ENCODE results near the gene CPS1.
A peak's percentile ranks its signal among the peaks of the same experiment; 100 is the strongest.

Gene CPS1

GRCh38 chr2:210673117-210673516, 116.7 kb downstream of the CPS1 start:
- TF ChIP-seq EGR2 (tag by site-specific recombination; IDR thresholded peaks at IDR 0.05; ENCODE audit: low read depth), result no peak
- TF ChIP-seq PATZ1 (tag by site-specific recombination; IDR thresholded peaks at IDR 0.05), result no peak
- no peak for TF ChIP-seq ZBTB20 (tag by site-specific recombination; IDR thresholded peaks at IDR 0.05)
- no peak for TF ChIP-seq ZNF433 (tag by site-specific recombination; IDR thresholded peaks at IDR 0.05; ENCODE audit: low read depth)
- TF ChIP-seq ZNF211 (tag by site-specific recombination; IDR thresholded peaks at IDR 0.05; ENCODE audit: low read depth), result no peak
- no peak for TF ChIP-seq ZNF677 (tag by site-specific recombination; IDR thresholded peaks at IDR 0.05)
- no peak for TF ChIP-seq HOXC10 (CRISPR knock-in tag; IDR thresholded peaks at IDR 0.05)
- no peak for TF ChIP-seq ATF2 (tag by site-specific recombination; IDR thresholded peaks at IDR 0.05; ENCODE audit: low read depth)
- no peak for TF ChIP-seq HOXA7 (CRISPR knock-in tag; IDR thresholded peaks at IDR 0.05; ENCODE audit: borderline replicate concordance)
- TF ChIP-seq ZNF26 (tag by site-specific recombination; IDR thresholded peaks at IDR 0.05), result no peak
- no peak for TF ChIP-seq HIC1 (tag by site-specific recombination; IDR thresholded peaks at IDR 0.05)
- no peak for TF ChIP-seq ZNF48 (tag by site-specific recombination; IDR thresholded peaks at IDR 0.05)
- POLR2A ChIA-PET, result no interaction called here
- Histone ChIP-seq H3K27ac (ENCODE audit: extremely low read depth, low read depth, low read length) (no peak overlapping the region), H3K36me3 (ENCODE audit: control insufficient read depth in 2 of 2, insufficient read depth in 1 of 2, low read length in 2 of 2) (no peaks in the 10 kb centered on the region), H3K4me1 (ENCODE audit: control insufficient read depth, insufficient read depth, low read length) (no peaks in the 10 kb centered on the region), H3K4me3 (ENCODE audit: low read depth, low read length) (no peak overlapping the region), H3K9me3 (ENCODE audit: control insufficient read depth, insufficient read depth, low read depth, low read length) (no peaks in the 10 kb centered on the region)
- CTCF ChIA-PET, result no interaction called here

- H3K36me3 ChIP-seq (ENCODE audit: control insufficient read depth in 2 of 2, insufficient read depth in 1 of 2, low read length in 2 of 2), result no peaks in the 10 kb centered on the region
- no peak overlapping the region for H3K27ac ChIP-seq (ENCODE audit: extremely low read depth, low read depth, low read length)
- POLR2A ChIA-PET, result no interaction called here
- TF ChIP-seq ATF2 (tag by site-specific recombination; IDR thresholded peaks at IDR 0.05; ENCODE audit: low read depth) (peak; percentile 56; the same call in 1 of the 2 replicates), SALL2 (tag by site-specific recombination; IDR thresholded peaks at IDR 0.05; ENCODE audit: borderline replicate concordance) (no peak)
- no peak overlapping the region for H3K4me3 ChIP-seq (ENCODE audit: low read depth, low read length)
- CTCF ChIA-PET, result no interaction called here
- H3K9me3 ChIP-seq (ENCODE audit: control insufficient read depth, insufficient read depth, low read depth, low read length), result no peaks in the 10 kb centered on the region
- H3K4me1 ChIP-seq (ENCODE audit: control insufficient read depth, insufficient read depth, low read length), result no peaks in the 10 kb centered on the region
Observed at GRCh38 chr2:210676067-210676466, 119.7 kb downstream of the CPS1 start.
